GM13976 (cell line): ENCODE measurements around the gene ATP2C2.

ENCODE experiments used
- DNase-seq: peaks from one replicate; pipeline ENCODE4 v3.0.0; 2012; ENCODE audit warnings: low spot score
- CTCF ChIP-seq: IDR thresholded peaks from 2 replicates; pipeline ENCODE4 v1.5.1; 2012; ENCODE audit warnings: borderline replicate concordance, mild to moderate bottlenecking; ENCODE audit not compliant: insufficient read depth; ENCODE audit errors: extremely low read depth, missing control alignments, control extremely low read depth
- in situ Hi-C: fragments of 300-500 bp; cut with MboI; formaldehyde crosslinking; loops from one replicate; pipeline ENCODE4 v1.12.0; 2022; ENCODE audit warnings: low sequenced_read_pairs, mixed read lengths, inconsistent platforms; ENCODE audit not compliant: unreplicated experiment

ATP2C2 gene

GRCh38 chr16:84368308-84368996, at the start of gene ATP2C2:
TSS of gene ATP2C2 (plus strand) at chr16:84368538. CDS start at chr16:84368616, 78 bp downstream.
- TF ChIP-seq CTCF = no peak
- DNase-seq = no peak
- in situ Hi-C loops = no loop called here

- DNase-seq = no peak
- in situ Hi-C loops = no loop called here
Measured at GRCh38 chr16:84319146-84319760, 49.1 kb upstream of the ATP2C2 start.

GRCh38 chr16:84320511-84320910, 47.8 kb upstream of the ATP2C2 start:
- in situ Hi-C loops = no loop called here
- no peak for DNase-seq
- no peak for TF ChIP-seq CTCF

More at GRCh38 chr16:84319146-84319760, 49.1 kb upstream of the ATP2C2 start:
- no peak for TF ChIP-seq CTCF

- no peak for TF ChIP-seq CTCF
- no peak for DNase-seq
- in situ Hi-C loops = no loop called here
Measured at GRCh38 chr16:84321932-84322331, 46.4 kb upstream of the ATP2C2 start.

GRCh38 chr16:84322749-84323148, 45.6 kb upstream of the ATP2C2 start:
- TF ChIP-seq CTCF = no peak
- no peak for DNase-seq
- in situ Hi-C loops = no loop called here

GRCh38 chr16:84323606-84324005, 44.7 kb upstream of the ATP2C2 start:
- DNase-seq = no peak
- in situ Hi-C loops = no loop called here
- no peak for TF ChIP-seq CTCF
